Measurements from ENCODE around the gene SPNS2. TPM values are rescaled to one million over a fixed set of nuclear protein-coding genes. Genes with fewer than 3 reads are reported as not detected.

The SPNS2 gene
- total and polyA plus RNA-seq, 2 donors (not counting 1 experiment from before 2014, with no cell fraction given), result 0.17 TPM; not detected in 1

GRCh38 chr17:4565209-4566141 lies 66.8 kb downstream of the SPNS2 start:
- Histone ChIP-seq H3K27ac (ENCODE audit: insufficient read depth, low read length) (no peak overlapping the region), H2AFZ (ENCODE audit: low read length) (no peak overlapping the region), H3K9me3 (ENCODE audit: control insufficient read depth, insufficient read depth, low read depth, low read length) (no peaks in the 10 kb centered on the region), H3K79me2 (ENCODE audit: control insufficient read depth, insufficient read depth, low read length) (no peaks in the 10 kb centered on the region), H4K20me1 (ENCODE audit: control insufficient read depth, extremely low read depth, insufficient read depth, low read length) (no peaks in the 10 kb centered on the region), H3K36me3 (ENCODE audit: control insufficient read depth, insufficient read depth, low read length) (no peaks in the 10 kb centered on the region), H3K4me1 (ENCODE audit: control insufficient read depth, extremely low read depth, insufficient read depth, low read length) (no peaks in the 10 kb centered on the region), H3K27me3 (ENCODE audit: control insufficient read depth, insufficient read depth, low read length) (no peaks in the 10 kb centered on the region), H3K4me3 (replicated peaks in 1 of 4; ENCODE audit: control extremely low read depth in 1 of 4, insufficient read depth in 1 of 4, low read depth in 3 of 4, low read length in 4 of 4) (no peak overlapping the region), H3K9ac (ENCODE audit: insufficient read depth, low read length) (no peak overlapping the region), H3K4me2 (ENCODE audit: extremely low read depth, insufficient read depth, low read length) (no peak overlapping the region)
- DNase-seq (ENCODE audit: low read depth in 2 of 2), result peak; percentile 68 to 83
- TF ChIP-seq CTCF (conservative IDR thresholded peaks at IDR 0.05 in 1 of 2, IDR thresholded peaks at IDR 0.05 in 1 of 2; ENCODE audit: low read depth in 1 of 2, low read length in 2 of 2) (peak; percentile 87 to 90), EZH2 (IDR thresholded peaks at IDR 0.05; ENCODE audit: low read length, missing control alignments) (no peak)

DNA sequence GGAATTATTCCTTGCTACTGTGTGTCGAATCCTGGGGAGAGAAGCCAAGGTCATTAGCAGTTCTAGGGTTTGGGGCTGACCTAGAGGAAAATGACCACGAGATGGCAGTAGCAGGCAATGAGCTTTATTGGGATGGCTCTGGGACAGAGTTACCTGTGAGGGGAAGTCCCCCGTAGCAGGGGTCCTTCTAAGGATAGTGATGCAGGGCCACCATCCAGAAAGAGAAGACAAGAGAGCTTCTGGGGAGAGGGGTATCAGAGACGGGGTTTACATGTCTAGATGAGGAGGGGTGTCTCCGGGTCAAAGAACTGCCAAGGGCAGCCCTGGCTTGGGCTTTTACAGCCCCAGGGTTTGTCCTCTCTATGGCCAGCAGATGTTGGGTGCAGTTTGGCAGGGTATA lies 68.1 kb downstream of the SPNS2 start:
- no peaks in the 10 kb centered on the region for H3K4me1 ChIP-seq (ENCODE audit: control insufficient read depth, extremely low read depth, insufficient read depth, low read length)
- H3K9ac ChIP-seq (ENCODE audit: insufficient read depth, low read length), result no peak overlapping the region
- H3K4me2 ChIP-seq (ENCODE audit: extremely low read depth, insufficient read depth, low read length), result no peak overlapping the region
- no peaks in the 10 kb centered on the region for H3K36me3 ChIP-seq (ENCODE audit: control insufficient read depth, insufficient read depth, low read length)
- no peaks in the 10 kb centered on the region for H4K20me1 ChIP-seq (ENCODE audit: control insufficient read depth, extremely low read depth, insufficient read depth, low read length)
- DNase-seq (ENCODE audit: low read depth in 2 of 2), result peak; percentile 23 to 63
- no peaks in the 10 kb centered on the region for H3K9me3 ChIP-seq (ENCODE audit: control insufficient read depth, insufficient read depth, low read depth, low read length)
- no peaks in the 10 kb centered on the region for H3K79me2 ChIP-seq (ENCODE audit: control insufficient read depth, insufficient read depth, low read length)
- H3K27me3 ChIP-seq (ENCODE audit: control insufficient read depth, insufficient read depth, low read length), result no peaks in the 10 kb centered on the region
- TF ChIP-seq CTCF (conservative IDR thresholded peaks at IDR 0.05 in 1 of 2, IDR thresholded peaks at IDR 0.05 in 1 of 2; ENCODE audit: low read depth in 1 of 2, low read length in 2 of 2) (peak; percentile 83 to 86), EZH2 (IDR thresholded peaks at IDR 0.05; ENCODE audit: low read length, missing control alignments) (no peak)
- no peak overlapping the region for H2AFZ ChIP-seq (ENCODE audit: low read length)
- H3K27ac ChIP-seq (ENCODE audit: insufficient read depth, low read length), result no peak overlapping the region
- no peak overlapping the region for H3K4me3 ChIP-seq (replicated peaks in 1 of 4; ENCODE audit: control extremely low read depth in 1 of 4, insufficient read depth in 1 of 4, low read depth in 3 of 4, low read length in 4 of 4)

DNA sequence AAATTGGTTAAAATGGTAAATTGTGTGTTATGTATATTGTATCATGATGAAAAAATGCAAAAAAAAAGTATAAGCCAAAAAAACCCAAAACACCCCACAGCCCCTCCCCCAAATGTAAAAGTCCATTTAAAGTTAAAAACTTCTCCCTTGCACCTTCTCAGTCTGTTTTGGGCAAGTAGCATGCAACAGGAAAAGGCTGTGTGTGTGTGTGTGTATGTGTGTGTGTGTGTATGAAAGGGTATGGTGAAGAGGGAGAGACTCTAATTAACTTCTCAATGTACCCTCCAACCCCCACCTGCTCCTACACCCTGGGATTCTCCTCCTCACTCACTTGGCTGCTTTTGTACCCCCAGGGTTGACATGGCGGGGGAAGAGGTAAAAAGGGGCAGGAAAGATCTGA lies 70.9 kb downstream of the SPNS2 start:
- no peaks in the 10 kb centered on the region for H3K9me3 ChIP-seq (ENCODE audit: control insufficient read depth, insufficient read depth, low read depth, low read length)
- no peak overlapping the region for H3K4me3 ChIP-seq (replicated peaks in 1 of 4; ENCODE audit: control extremely low read depth in 1 of 4, insufficient read depth in 1 of 4, low read depth in 3 of 4, low read length in 4 of 4)
- H3K9ac ChIP-seq (ENCODE audit: insufficient read depth, low read length), result no peak overlapping the region
- no peak overlapping the region for H3K4me2 ChIP-seq (ENCODE audit: extremely low read depth, insufficient read depth, low read length)
- H2AFZ ChIP-seq (ENCODE audit: low read length), result no peak overlapping the region
- TF ChIP-seq EZH2 (IDR thresholded peaks at IDR 0.05; ENCODE audit: low read length, missing control alignments) (no peak), CTCF (conservative IDR thresholded peaks at IDR 0.05 in 1 of 2, IDR thresholded peaks at IDR 0.05 in 1 of 2; ENCODE audit: low read depth in 1 of 2, low read length in 2 of 2) (no peak)
- no peaks in the 10 kb centered on the region for H3K79me2 ChIP-seq (ENCODE audit: control insufficient read depth, insufficient read depth, low read length)
- H3K36me3 ChIP-seq (ENCODE audit: control insufficient read depth, insufficient read depth, low read length), result no peaks in the 10 kb centered on the region
- no peaks in the 10 kb centered on the region for H3K4me1 ChIP-seq (ENCODE audit: control insufficient read depth, extremely low read depth, insufficient read depth, low read length)
- H4K20me1 ChIP-seq (ENCODE audit: control insufficient read depth, extremely low read depth, insufficient read depth, low read length), result no peaks in the 10 kb centered on the region
- no peaks in the 10 kb centered on the region for H3K27me3 ChIP-seq (ENCODE audit: control insufficient read depth, insufficient read depth, low read length)
- DNase-seq (ENCODE audit: low read depth in 2 of 2), result no peak
- no peak overlapping the region for H3K27ac ChIP-seq (ENCODE audit: insufficient read depth, low read length)
